Ascending aorta (tissue), 2 donors: ENCODE results near the gene IGBP1. TPM values are rescaled to one million over a fixed set of nuclear protein-coding genes. Genes with fewer than 3 reads are reported as not detected.

ENCODE experiments used
- DNase-seq, 2 donors: peaks; one replicate each; pipeline ENCODE4 v3.0.0-alpha.2; 2019; ENCODE audit warnings: low spot score in 2 of 2
- H3K27ac ChIP-seq, 2 donors: fragments of 200-600 bp; sonication (generic); one replicate each; pipeline ENCODE4 v1.5.1; 2016 to 2017; ENCODE audit warnings: mild to moderate bottlenecking in 1 of 2
- H3K27me3 ChIP-seq: fragments of 200-600 bp; sonication (generic); one replicate; pipeline ENCODE4 v1.5.1; 2017
- H3K36me3 ChIP-seq, 2 donors: fragments of 200-600 bp; sonication (generic); one replicate each; pipeline ENCODE4 v1.5.1; 2016
- H3K4me1 ChIP-seq, 2 donors: fragments of 200-600 bp; sonication (generic); one replicate each; pipeline ENCODE4 v1.5.1; 2016 to 2017; ENCODE audit warnings: mild to moderate bottlenecking in 1 of 2
- H3K4me3 ChIP-seq, 2 donors: fragments of 200-600 bp; sonication (generic); one replicate each; pipeline ENCODE4 v1.5.1; 2016 to 2017; ENCODE audit warnings: mild to moderate bottlenecking in 1 of 2
- H3K9me3 ChIP-seq, 2 donors: fragments of 200-600 bp; sonication (generic); one replicate each; pipeline ENCODE4 v1.5.1; 2016
- CTCF ChIP-seq, 3 experiments: fragments of 200-600 bp in 2 of 3; fragments of 450-650 bp in 1 of 3; sonication (generic) in 2 of 3; IDR thresholded peaks; one replicate each; pipeline ENCODE4 v1.5.1; 2016 to 2019; ENCODE audit warnings: antibody characterized with exemption in 3 of 3, mild to moderate bottlenecking in 1 of 3, moderate library complexity in 1 of 3
- intact Hi-C: fragments of 100-400 bp; cut with DNase I; formaldehyde crosslinking; loops from one replicate; pipeline ENCODE4 v1.15.1; 2023
- total RNA-seq: library from RNA; depleted of rRNA; stranded (reverse); fragments of >200 nt; gene quantifications from one replicate; pipeline ENCODE4 v1.1.0, GENCODE V29; 2016

Gene IGBP1
- total RNA-seq, 1 donor from 2014 or later, result 20.1 TPM

GRCh38 chrX:70176938-70177533 is 43.8 kb downstream of the IGBP1 start, which contains the start of gene DGAT2L6:
Gene DGAT2L6, plus strand, starts transcription at chrX:70177483. Its CDS starts 100 bp downstream, at chrX:70177583.
- Histone ChIP-seq H3K9me3 (no peaks in the 10 kb centered on the region), H3K27ac (no peak within 1 kb of the TSS), H3K4me1 (no peaks in the 10 kb centered on the region), H3K36me3 (no peaks in the 10 kb centered on the region), H3K27me3 (no peaks in the 10 kb centered on the region), H3K4me3 (no peak within 1 kb of the TSS)
- no peak for DNase-seq
- no peak for TF ChIP-seq CTCF (IDR thresholded peaks at IDR 0.05)
- intact Hi-C loops, result no loop called here

GRCh38 chrX:70183091-70183490 is 49.8 kb downstream of the IGBP1 start:
- intact Hi-C loops, result no loop called here
- Histone ChIP-seq H3K36me3 (no peaks in the 10 kb centered on the region), H3K27me3 (no peaks in the 10 kb centered on the region), H3K9me3 (no peaks in the 10 kb centered on the region), H3K4me1 (no peaks in the 10 kb centered on the region), H3K4me3 (no peak overlapping the region), H3K27ac (no peak overlapping the region)
- TF ChIP-seq CTCF (IDR thresholded peaks at IDR 0.05), result no peak
- DNase-seq, result no peak

- DNase-seq, result no peak
- H3K9me3 ChIP-seq, result peaks cover 0 to 5% of the 10 kb centered on the region in 2 donors
- no peaks in the 10 kb centered on the region for H3K4me1 ChIP-seq
- H3K36me3 ChIP-seq, result no peaks in the 10 kb centered on the region
- no peaks in the 10 kb centered on the region for H3K27me3 ChIP-seq
- intact Hi-C loops, result loop anchor here (10.0 kb wide), 1 partner anchor 245 kb away; no protein-coding TSS in a partner anchor
- H3K4me3 ChIP-seq, result no peak overlapping the region
- TF ChIP-seq CTCF (IDR thresholded peaks at IDR 0.05), result no peak
- H3K27ac ChIP-seq, result no peak overlapping the region
Observed at GRCh38 chrX:70190225-70190624, 57.0 kb downstream of the IGBP1 start.

GRCh38 chrX:70196961-70197720 is 63.9 kb downstream of the IGBP1 start:
- intact Hi-C loops, result loop anchor here (10.0 kb wide), 1 partner anchor 238 kb away; no protein-coding TSS in a partner anchor
- Histone ChIP-seq H3K4me3 (no peak overlapping the region), H3K9me3 (no peaks in the 10 kb centered on the region), H3K27me3 (no peaks in the 10 kb centered on the region), H3K4me1 (no peaks in the 10 kb centered on the region), H3K36me3 (no peaks in the 10 kb centered on the region), H3K27ac (no peak overlapping the region)
- peak in 2 of 3 experiments; percentile 36 to 58 for TF ChIP-seq CTCF (IDR thresholded peaks at IDR 0.05)
- no peak for DNase-seq

GRCh38 chrX:70201732-70202131 is 68.5 kb downstream of the IGBP1 start:
- DNase-seq, result no peak
- no peak overlapping the region for H3K4me3 ChIP-seq
- no peaks in the 10 kb centered on the region for H3K36me3 ChIP-seq
- no peak overlapping the region for H3K27ac ChIP-seq
- H3K4me1 ChIP-seq, result no peaks in the 10 kb centered on the region
- no peaks in the 10 kb centered on the region for H3K27me3 ChIP-seq
- TF ChIP-seq CTCF (IDR thresholded peaks at IDR 0.05), result no peak
- intact Hi-C loops, result no loop called here
- no peaks in the 10 kb centered on the region for H3K9me3 ChIP-seq
